AG04449 (cell line): Measurements from ENCODE around the gene LARGE1.

Experiments
- CTCF ChIA-PET: fragments of 350-600 bp; formaldehyde crosslinking; extraction: SDS; loops from one replicate; lab custom pipeline; 2021; ENCODE audit warnings: antibody characterized with exemption; lab: Yijun Ruan, JAX
- POLR2A ChIA-PET: fragments of 400-600, 350-600 bp; formaldehyde crosslinking; extraction: SDS; loops from one replicate; lab custom pipeline; 2020; ENCODE audit warnings: antibody characterized with exemption, inconsistent platforms; lab: Yijun Ruan, JAX
- DNase-seq: peaks from one replicate; pipeline ENCODE4 v3.0.0-alpha.2; 2010; ENCODE audit warnings: low read depth, low spot score
- H3K4me3 ChIP-seq: 2 replicates; pipeline ENCODE4 v1.5.1; 2011; ENCODE audit warnings: low read depth, mild to moderate bottlenecking, control low read depth, low read length
- TF ChIP-seq, protein P1 (sequence below): IDR thresholded peaks from one replicate; pipeline ENCODE4 v1.5.1; 2011; ENCODE audit warnings: mild to moderate bottlenecking, moderate library complexity, low read length, control low read depth, inconsistent platforms; ENCODE audit not compliant: insufficient read depth; ENCODE audit errors: missing control alignments

LARGE1 gene

DNA sequence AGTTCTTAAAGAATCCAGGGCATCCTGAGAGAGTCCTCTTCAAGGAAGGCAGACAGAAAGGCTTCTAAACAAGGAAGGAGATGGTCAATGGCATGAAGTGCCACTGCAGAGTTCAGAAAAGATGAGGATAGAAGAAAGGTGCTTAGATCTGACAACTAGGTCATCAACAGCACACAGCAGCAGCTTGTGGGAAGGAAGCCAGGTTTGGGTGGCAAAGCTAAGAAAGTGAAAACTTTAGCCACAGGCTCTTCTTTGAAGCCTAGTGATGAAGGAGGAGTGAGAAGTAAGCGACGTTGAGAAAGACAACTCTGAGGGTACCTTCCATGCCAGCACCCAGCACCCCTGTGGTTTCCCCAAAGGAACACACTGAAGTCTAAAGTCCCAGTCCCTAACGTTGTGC lies 92.0 kb downstream of the LARGE1 start:
- POLR2A ChIA-PET, result no interaction called here
- CTCF ChIA-PET, result no interaction called here

DNA sequence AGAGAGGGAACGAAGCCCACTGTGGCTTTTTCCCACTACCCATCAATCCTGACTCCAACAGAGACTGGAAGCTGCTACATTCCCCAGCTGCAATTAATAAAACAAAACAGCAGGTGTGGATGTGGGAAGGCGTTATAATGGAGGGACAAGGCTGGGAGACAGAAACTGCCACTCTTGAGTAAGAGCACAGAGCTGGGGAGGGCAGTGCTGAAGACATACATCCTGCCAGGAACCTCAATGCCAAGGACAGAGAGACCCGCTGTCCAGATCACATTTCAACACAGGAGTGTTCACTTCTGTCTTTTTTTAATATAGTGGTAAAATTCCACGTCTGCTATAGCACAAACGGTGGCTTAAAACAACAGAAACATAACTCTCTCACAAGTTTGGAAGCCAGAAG lies 94.5 kb downstream of the LARGE1 start:
- no peak overlapping the region for H3K4me3 ChIP-seq
- ChIA-PET CTCF (no interaction called here), POLR2A (no interaction called here)
- TF ChIP-seq, protein P1, sequence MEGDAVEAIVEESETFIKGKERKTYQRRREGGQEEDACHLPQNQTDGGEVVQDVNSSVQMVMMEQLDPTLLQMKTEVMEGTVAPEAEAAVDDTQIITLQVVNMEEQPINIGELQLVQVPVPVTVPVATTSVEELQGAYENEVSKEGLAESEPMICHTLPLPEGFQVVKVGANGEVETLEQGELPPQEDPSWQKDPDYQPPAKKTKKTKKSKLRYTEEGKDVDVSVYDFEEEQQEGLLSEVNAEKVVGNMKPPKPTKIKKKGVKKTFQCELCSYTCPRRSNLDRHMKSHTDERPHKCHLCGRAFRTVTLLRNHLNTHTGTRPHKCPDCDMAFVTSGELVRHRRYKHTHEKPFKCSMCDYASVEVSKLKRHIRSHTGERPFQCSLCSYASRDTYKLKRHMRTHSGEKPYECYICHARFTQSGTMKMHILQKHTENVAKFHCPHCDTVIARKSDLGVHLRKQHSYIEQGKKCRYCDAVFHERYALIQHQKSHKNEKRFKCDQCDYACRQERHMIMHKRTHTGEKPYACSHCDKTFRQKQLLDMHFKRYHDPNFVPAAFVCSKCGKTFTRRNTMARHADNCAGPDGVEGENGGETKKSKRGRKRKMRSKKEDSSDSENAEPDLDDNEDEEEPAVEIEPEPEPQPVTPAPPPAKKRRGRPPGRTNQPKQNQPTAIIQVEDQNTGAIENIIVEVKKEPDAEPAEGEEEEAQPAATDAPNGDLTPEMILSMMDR, result no peak
- no peak for DNase-seq

More for the DNA sequence above, 92.0 kb downstream of the LARGE1 start:
- TF ChIP-seq, protein P1, result no peak
- DNase-seq, result no peak
- no peak overlapping the region for H3K4me3 ChIP-seq

- TF ChIP-seq, protein P1, result no peak
- H3K4me3 ChIP-seq, result no peak overlapping the region
- ChIA-PET CTCF (interaction anchor here (0.9 to 1.1 kb wide), 2 partner anchors 11 to 13 kb away, joined by 4 read pairs; no protein-coding TSS in a partner anchor), POLR2A (interaction anchor here (0.6 kb wide), 1 partner anchor 31 kb away, joined by 3 read pairs; no protein-coding TSS in a partner anchor)
- DNase-seq, result no peak
Observed at GRCh38 chr22:33823552-33823951, 96.7 kb downstream of the LARGE1 start.

DNA sequence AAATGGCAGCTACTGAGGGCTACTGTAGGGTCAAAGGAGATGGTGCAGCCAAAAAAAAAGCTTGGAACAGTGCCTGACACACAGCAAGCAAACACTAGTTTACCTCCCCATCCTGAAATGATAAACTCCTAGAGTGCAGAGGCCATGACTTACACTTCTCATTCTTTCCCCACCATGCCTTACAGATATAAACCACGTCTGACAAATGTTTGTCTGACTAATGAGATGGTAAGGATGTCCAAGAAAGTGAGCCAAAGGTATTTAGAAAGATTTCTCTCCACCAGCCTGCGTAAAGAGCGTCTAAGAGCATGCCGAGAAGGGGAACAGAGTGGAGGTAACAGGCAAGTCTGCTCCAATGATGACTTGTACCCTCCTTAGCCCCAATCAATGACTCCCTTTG lies 99.0 kb downstream of the LARGE1 start:
- ChIA-PET CTCF (interaction anchor here (1.5 kb wide), 1 partner anchor 9 kb away, joined by 5 read pairs; no protein-coding TSS in a partner anchor), POLR2A (no interaction called here)
- H3K4me3 ChIP-seq, result no peak overlapping the region
- DNase-seq, result no peak
- TF ChIP-seq, protein P1, result no peak

DNA sequence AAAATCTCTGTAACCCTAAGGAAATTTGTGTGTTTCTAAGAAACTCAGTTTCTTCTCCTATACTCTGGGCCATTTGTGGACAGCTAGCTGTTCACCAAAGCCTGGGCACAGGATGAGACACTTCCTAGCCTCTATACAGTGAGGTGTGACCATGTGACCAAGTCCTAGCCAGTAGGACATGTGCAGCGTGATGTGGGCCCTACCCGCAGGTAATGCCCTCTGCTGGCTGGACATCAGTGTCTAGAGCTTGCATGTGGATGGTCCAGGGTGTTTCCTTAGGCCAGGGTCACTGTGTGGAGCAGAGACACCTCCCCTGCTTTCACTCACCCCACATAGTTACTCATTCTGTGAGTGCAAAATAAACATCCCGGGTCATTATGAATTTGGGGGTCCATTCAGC lies 100.5 kb downstream of the LARGE1 start:
- H3K4me3 ChIP-seq, result no peak overlapping the region
- no peak for DNase-seq
- POLR2A ChIA-PET, result no interaction called here
- TF ChIP-seq, protein P1, result no peak
- CTCF ChIA-PET, result interaction anchor here (1.0 kb wide), 1 partner anchor 104 kb away, joined by 3 read pairs; no protein-coding TSS in a partner anchor

- H3K4me3 ChIP-seq, result no peak overlapping the region
- no peak for DNase-seq
- ChIA-PET POLR2A (no interaction called here), CTCF (interaction anchor here (0.8 to 1.1 kb wide), 2 partner anchors 13 to 1414 kb away, joined by 3 read pairs; no protein-coding TSS in a partner anchor)
- TF ChIP-seq, protein P1, result no peak
Observed at GRCh38 chr22:33817512-33818127, 102.7 kb downstream of the LARGE1 start.
